Right lung (tissue), 5 donors: Measurements from ENCODE around the gene NAPSA. TPM values are rescaled to one million over a fixed set of nuclear protein-coding genes. Genes with fewer than 3 reads are reported as not detected.
"Not testable (repeated sequence)": the region's sequence is repeated elsewhere in the genome, so short reads cannot be mapped to it uniquely, and the experiment has no call there.

ENCODE experiments used
- DNase-seq, 2 donors: peaks; one replicate each; pipeline ENCODE4 v3.0.0-alpha.2; 2013
- polyA plus RNA-seq, 5 donors: library from polyadenylated mRNA; unstranded; fragments of 120-200 nt; gene quantifications; one replicate each; pipeline versions ENCODE4 v1.2.1 to v1.2.3, GENCODE V29; 2013; ENCODE audit warnings: inconsistent platforms in 1 of 5, low replicate concordance in 1 of 5; ENCODE audit not compliant: insufficient read length in 5 of 5, insufficient read depth in 1 of 5

The NAPSA gene
- polyA plus RNA-seq, 5 donors: 21.8 to 46.6 (median 36.0) TPM

DNA sequence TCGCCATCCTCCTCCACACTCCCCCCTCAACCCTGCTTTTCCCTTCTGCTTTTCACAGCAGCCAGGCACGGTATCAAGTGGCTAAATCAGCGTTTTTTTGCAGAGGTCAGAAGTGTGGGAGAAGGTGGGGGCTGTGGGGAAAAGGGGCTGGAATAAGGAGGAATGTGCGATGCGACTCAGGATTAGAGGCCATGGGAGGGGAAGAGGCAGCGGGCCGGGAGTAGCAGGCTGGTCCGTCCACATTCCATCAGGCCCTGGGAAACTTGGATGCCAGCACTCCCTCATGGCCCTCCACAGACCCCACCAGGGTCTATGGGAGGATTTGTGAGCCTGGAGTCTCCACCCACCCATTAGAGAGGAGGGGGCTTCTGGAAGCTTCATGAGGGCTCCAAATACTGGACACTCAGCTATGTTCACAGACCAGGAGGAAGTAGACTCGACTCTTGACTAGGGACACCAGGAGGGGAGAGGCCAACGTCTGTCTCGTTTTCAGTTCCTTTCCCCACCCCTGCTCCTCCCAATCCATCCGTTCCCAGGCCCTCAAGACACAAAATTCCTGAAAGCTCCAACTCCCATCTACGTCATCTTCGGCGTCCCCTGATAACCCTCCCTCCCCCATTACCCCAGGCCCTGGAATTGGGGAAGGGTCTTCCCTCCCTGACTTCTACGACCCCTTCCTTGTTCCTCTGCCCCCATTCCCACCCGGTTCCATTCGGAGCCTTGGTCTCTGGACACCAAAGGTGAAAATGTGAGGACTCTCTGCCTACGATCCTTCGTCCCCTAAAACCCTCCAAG, 33.0 kb downstream of the NAPSA start:
- peak; percentile 53 to 65 for DNase-seq

DNA sequence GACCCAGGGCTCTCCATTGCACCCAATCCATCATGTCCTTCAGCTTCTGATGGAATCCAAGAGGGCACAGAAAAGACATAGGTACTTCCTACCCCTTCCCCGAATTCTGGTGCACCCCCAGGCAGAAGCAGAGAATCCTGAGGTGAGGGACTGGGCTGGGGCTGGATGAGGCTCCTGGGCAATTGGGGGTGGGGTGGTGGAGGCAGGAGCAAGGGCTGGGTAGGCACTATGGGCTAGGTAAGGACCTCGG, 33.5 kb downstream of the NAPSA start:
- no peak for DNase-seq

DNA sequence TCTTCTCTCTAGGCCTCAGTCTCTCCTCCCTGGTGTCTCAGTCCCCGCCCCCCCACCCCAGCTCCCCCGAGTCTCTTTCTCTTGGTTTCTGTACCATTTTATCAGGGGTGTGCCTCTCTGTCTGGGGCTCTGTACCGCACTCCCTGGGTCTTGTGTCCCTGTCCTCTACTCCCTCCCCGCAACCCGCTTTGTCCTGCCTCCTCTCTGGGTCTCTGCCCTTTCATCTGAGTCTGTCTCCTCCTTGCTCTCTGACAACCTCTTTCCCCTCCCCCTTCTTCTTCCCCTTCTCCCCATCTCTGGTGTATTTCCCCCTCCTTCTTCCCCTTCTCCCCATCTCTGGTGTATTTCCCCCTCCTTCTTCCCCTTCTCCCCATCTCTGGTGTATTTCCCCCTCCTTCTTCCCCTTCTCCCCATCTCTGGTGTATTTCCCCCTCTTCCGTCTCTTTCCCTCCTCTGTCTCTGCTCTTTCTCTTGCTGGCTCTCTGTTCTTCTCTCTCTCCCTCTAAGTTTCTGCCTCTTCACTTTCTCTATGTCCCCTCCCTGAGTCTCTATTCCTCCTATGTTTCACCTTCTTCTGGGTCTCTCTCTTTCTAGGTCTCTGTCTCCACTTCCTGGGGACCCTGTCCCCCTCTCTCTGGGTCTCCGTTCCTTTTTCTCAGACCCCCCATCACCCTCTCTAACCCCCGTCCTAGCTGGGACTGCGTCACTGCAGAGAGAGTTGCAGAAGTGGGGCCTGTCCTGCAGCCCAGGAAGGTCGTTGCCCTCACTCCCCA, 34.0 kb downstream of the NAPSA start:
- DNase-seq: no peak

- peak; percentile 84 to 87 for DNase-seq
These were observed 34.9 kb downstream of the NAPSA start for GRCh38 chr19:50330365-50331078.

- DNase-seq: not testable (repeated sequence)
These were observed 35.5 kb downstream of the NAPSA start for GRCh38 chr19:50329926-50330294.

DNA sequence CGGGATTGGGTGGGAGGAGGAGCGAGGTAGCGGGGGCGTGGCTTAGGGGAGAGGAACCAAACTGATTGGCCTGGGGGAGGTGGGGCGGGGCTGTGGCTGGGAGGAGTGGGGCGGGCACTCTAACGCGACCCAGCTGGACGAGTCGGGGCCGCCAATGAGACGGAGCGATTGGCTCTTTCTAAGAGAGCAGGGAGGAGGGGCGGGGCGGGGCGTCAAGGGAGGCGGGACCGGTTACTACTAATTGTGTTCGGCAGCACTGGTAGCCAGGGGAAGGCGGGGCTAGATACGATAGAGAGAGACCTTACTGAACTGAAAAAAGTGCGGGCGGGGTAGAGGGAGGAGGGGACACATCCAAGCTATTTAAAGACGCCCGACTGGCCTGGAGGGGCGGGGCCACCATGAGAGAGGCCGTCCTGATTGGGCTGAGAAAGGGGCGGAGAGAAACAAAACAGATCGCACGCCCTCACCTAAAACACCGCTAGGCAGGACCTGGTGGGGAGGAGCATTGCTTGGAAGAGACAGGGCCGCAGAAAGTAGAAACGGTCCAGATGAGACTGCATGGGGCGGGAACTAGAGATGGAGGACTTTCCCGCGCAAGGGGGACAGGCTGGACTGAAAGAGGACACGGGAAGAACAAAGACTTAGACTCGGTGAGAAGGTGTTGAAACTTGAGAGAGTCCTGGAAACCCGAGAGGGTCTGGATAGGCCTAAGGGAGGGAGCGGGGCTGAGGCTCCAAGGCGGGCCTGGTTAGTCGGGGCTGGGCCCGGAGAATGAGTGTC, 36.1 kb downstream of the NAPSA start, which contains the start of gene KCNC3:
KCNC3 (minus strand) TSS at position 232 of the 780 bp plus-strand sequence. CDS start 295 bp downstream, outside the sequence.
- DNase-seq: peak; percentile 98 to 99

DNA sequence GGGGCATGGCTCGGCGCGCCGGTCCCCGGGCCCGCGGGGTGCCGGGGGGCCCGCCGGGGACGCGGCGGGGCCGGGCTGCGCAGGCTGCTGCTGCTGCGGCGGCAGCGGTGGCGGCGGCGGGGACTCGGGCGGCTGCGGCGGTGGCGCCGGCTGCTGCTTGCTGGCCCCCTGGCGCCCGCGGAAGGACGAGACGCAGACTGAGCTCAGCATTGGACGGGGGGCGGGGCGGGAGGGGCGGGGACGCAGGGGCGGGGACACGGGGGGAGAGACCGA, 36.6 kb downstream of the NAPSA start:
- DNase-seq: no peak

GRCh38 chr19:50328224-50328872, 37.1 kb downstream of the NAPSA start:
- DNase-seq: no peak

- no peak for DNase-seq
These were observed 37.8 kb downstream of the NAPSA start for GRCh38 chr19:50327461-50328223.

DNA sequence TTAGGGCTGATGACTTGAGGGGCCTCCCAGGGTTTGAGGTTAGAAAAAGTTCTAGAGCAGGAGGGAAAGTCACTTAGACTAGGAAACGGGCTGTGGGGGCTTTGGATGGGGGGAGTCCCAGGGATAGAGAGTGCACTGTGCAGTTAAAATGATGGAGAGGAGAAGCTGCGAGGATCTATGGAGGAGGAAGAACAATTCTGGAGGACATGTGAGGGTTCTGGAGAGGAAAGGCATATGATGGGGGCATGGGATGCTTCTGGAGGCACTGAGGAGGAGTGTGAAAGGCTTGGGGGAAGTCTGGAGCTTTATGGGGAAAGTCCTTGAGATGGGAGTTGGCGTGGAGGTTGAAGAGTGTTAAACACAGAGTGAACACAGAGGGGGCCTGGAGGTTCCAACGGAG, 38.4 kb downstream of the NAPSA start:
- DNase-seq: no peak

DNA sequence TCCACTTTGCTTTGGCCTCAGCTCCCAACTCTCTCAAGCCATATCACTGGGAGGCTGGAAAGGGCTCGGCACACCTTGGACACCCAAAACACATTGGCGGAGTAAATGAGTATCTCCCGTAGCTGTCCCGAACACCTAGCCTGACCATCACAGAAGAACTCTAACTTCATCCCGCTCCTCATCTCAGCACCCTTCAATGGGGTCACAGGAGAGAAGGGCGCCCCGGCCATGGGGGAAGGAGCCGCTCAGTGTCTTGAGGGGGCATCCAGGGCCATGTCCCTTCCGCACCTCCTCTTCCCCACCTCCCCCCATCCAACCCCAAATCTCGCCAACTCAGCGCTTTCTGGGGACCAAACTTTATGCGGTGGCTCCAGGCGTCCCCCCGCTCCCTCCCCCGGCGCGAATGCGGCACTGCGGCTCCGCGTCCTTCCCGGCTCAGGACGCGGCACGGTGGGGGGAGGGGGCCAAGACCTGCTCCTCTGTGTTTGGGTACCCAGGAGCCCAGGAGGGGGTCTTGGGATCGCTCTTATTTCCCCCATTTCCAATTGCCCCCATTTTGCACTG, 39.3 kb downstream of the NAPSA start:
- DNase-seq: no peak

GRCh38 chr19:50325310-50326100, 39.9 kb downstream of the NAPSA start:
- DNase-seq: peak; percentile 62 to 68

DNA sequence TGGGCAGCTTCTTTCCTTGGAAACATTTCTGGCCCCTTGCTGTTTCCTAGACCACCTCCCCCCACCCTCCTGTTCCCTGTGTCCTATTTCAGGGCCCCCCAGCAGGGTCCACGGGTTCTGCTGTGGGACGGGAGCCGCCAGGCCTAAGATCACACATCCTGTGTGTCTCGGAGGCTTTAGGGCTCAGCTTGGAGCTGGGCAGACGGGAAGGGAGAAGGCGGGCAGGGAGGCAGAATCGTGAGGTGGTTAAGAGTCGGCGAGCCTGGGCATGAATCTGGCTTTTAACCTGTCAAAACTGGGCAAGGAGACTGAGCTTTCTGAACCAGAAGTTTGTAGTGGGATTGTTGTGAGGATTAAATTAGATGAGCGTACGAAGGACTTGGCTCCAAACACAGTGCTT, 41.1 kb downstream of the NAPSA start:
- DNase-seq: no peak

GRCh38 chr19:50323782-50324133, 41.7 kb downstream of the NAPSA start:
- no peak for DNase-seq

GRCh38 chr19:50322931-50323781, 42.3 kb downstream of the NAPSA start:
- no peak for DNase-seq

DNA sequence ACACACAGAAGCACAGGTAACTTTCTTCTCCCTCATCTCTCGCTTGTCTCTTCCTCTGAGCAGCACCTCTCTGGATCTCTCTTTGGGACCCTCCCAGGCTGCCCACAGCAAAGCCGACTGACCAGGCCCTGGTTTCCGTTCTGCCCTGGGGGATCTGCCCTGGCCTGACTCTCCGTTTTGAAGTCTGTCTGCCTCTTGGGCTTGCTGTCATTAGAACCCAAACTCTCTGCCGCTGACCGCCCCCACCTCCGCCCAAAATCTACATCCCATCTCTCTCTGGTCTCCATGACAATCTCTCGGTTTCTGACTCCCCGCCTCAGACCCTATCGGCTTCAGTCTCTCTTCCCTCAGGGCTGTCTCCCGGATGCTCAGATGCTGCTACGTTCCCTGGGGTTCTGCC, 43.2 kb downstream of the NAPSA start:
- DNase-seq: no peak

DNA sequence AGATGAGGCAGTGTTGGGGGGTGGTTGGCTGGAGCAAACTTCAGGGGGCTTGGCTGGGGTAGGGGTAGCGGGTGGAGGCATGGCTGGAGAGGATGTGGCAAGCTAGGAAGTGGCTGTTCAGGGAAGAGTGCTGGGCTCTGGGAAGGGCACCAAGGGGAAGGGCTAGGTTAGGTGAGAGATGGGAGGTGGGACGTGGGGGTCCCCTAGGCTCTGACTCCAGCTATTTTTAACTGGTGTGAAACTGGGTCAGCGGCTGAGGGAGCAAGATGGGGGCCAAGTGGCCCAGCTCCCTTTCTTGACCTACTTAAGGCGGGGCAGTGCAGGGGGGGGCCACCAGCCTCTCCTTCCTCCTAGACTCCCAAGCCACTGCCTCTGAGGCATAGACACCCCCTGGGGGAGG, 43.6 kb downstream of the NAPSA start:
- DNase-seq: no peak

GRCh38 chr19:50320596-50320995, 44.8 kb downstream of the NAPSA start:
- no peak for DNase-seq

- DNase-seq: no peak
These were observed 45.4 kb downstream of the NAPSA start for GRCh38 chr19:50320051-50320450.
